ENCODE results near the gene CACNB2.

Gene CACNB2

GRCh38 chr10:18233775-18234174, 93.6 kb downstream of the CACNB2 start:
- DNase-seq, result no peak

GRCh38 chr10:18235477-18235876, 95.3 kb downstream of the CACNB2 start:
- no peak for DNase-seq

DNA sequence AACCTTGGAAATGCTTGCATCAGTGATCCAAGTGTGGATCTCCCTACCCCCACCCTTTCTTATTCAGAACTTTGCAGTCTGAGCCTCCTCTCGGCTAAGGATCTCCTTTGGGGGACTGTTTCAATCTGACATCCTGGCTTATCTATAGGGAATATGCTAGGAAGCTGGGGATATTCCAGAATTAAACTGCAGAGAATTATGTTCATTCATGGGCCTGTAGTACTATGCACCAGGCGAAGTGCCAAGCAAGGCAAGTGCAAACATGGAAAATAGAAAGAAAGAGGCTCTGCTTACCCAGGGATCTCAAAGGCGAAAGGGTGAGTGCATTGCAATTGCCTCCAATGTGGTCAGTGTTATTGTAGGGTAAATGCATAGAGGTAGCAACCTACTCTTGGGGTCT, 96.5 kb downstream of the CACNB2 start:
- no peak for DNase-seq

DNA sequence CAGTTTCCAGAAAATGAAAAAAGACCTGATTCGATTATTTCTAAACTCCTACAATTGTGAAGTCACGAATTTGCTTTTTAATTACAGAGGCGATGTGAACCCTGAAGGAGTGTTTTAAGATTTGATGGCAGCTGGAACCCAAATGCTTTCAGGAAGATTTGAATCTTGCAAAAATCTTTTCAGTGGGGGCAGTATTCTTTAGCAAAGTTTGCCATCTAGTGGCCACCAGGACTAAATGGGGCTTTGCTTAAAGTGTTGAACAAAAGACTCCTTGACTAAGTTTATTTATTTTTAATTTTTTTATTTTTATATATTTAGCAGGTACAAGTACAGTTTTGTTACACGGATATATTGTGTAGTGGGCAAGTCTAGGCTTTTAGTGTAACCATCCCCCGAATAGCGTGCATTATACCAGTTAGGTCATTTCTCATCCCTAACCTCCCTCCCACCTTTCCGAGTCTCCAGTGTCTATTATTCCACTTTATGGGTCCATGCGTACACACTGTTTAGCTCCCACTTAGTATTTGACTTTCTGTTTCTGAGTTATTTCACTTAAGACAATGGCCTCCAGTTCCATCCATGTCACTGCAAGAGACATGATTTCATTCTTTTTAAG, 98.8 kb downstream of the CACNB2 start:
- no peak for DNase-seq

DNA sequence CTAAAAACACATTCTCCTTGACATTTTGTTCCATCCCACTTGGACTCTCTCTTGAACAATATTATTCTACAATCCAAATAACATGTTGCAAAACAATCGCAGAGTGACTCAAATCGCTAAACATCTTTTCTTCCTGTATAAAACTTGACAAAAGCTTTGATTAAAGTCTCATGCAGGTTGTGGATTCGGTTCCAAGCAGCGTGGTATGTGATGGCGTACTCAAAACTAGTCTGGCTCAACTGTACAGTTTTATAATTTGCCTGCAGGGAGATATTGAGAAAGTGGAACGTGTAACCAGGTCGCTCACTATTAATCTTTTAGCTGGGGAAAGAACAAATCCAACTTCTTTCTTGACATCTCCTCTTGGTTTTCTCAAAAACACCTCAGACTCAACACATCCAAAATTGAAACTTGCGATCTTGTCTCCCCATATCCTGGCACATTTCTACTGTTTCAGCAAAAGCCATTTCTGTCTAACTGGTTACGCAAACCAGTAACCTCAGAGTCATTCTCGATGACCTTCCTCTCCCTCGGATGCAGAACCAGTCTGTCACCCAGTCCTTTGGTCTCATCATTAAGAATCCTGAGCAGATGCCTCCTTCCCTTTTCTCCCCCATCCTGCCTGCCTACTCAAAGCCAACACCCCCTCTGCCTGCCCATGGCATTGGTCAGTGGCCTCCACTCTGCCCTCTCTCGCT, 100.1 kb downstream of the CACNB2 start:
- no peak for DNase-seq

DNA sequence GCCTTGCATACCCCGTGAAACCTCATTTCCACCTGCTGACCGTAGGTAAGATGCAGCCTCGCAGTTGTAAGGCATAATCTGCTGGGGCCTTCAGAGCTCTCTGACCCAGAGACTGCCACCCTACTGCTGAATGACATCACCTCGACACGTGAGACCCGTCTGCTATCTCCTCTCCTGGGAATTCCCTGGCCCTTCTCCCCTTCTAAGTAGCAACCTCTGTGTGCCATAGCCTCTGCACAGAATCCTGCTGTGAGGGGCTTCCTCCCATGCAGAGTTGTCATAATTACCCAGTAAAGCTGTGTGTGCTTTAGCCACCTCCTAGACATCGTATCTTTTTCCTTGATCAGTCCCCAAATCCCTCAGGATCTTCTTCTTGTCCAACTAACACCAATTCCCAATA, 106.7 kb downstream of the CACNB2 start:
- DNase-seq, result no peak

GRCh38 chr10:18252086-18252485, 111.9 kb downstream of the CACNB2 start:
- no peak for DNase-seq

DNA sequence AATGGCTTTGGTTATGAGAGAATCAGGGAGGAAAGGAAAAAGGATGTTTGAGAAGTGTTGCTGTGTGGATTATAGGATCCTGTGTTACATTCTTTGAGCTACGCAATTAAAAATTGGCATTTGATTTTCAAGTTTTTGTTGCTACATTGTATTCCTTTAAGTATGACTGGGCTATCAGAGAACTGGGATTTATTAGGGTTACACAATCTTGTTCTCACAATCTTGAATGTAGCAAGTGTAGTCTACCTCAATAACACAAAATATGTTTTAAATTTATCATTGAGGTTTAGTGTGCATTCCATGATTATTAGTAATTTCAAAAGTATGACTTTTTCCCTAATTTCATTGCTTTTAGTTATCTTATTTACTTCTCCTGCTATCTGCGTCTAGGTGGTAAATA, 113.9 kb downstream of the CACNB2 start:
- no peak for DNase-seq

- no peak for DNase-seq
Observed at GRCh38 chr10:18254692-18255091, 114.5 kb downstream of the CACNB2 start.

DNA sequence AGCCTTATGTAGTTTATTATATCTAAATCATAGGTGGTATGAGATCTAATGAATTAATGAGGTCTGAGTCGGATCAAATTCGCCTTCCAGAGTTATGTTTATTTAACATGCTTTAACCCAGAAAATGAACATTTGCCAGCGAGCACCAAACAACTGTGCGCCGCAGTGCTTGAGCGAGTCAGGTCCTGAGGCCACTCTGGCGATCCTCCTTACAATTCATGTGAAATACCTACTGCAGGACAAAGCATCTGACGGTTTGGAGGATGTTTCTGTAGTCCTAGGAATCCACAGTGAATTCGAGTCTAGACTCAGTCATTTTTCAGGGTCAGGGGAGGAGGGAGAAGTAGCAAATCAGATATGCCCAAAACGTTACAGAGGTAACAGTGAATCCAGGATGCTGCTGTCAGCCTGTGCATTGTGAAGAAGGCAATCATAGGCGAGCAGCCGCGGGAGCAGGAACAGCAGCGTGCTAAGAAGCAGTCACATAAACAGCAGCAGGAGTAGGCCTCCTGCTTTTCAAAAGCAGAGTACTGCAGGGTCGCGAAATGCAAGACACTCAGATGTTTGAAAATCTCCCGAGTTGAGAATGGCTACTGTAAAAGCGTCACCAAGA, 120.2 kb downstream of the CACNB2 start:
- DNase-seq, result no peak

- no peak for DNase-seq
Observed at GRCh38 chr10:18261063-18261610, 120.9 kb downstream of the CACNB2 start.

DNA sequence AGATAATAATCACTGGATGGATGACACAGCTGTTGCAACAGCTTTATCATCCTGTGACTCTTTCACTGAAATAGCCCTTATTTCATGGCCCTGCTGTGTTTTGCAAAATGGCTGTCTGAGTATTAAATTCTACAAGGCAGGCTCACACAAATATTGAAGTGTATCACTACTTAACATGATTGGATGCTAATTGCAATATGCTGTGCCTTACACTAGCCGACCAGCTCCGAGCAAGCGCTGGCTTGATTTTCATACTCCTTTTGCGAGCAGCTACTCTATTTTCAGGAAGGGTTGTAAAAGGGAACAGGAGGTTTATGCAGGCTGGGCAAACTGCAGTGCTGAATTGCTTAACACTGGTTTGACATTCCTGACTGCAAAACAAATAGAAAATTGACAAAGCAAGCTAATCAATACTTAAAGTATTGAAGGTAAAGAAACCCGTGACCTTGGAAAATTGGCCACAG, 121.6 kb downstream of the CACNB2 start:
- no peak for DNase-seq

DNA sequence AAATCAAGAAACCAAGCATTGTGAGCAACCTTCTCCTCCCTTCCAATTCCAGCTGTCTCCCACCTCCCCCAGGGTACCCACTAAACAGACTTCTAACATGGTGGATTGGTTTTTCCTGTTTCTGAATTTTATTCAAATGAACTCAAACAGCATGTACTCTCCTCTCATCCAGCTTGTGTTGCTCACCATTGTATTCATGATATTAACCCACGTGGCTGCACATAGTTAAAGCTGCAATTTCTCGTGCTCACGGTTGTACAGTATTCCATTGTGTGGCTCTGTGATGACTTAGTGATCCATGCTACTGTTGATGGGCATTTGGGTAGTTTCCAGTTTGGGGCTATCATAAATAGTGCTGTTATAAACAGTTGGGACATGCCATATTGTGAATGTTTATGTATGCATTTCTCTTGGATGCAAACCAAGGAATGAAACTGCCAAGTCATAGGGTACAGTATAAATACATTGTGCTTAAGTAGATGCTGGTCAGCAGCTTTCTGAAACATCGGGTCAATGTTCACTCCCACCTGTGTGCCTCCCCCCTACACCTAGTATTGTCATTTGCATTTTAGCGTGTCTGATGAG, 124.3 kb downstream of the CACNB2 start:
- no peak for DNase-seq

- DNase-seq, result no peak
Observed at GRCh38 chr10:18268005-18268404, 127.8 kb downstream of the CACNB2 start.

- DNase-seq, result no peak
Observed at GRCh38 chr10:18271491-18271890, 131.3 kb downstream of the CACNB2 start.

- no peak for DNase-seq
Observed at GRCh38 chr10:18273039-18273438, 132.8 kb downstream of the CACNB2 start.

GRCh38 chr10:18278181-18278580, 138.0 kb downstream of the CACNB2 start:
- DNase-seq, result no peak

GRCh38 chr10:18279173-18279572, 138.9 kb downstream of the CACNB2 start:
- DNase-seq, result no peak

GRCh38 chr10:18282094-18282493, 141.9 kb downstream of the CACNB2 start:
- no peak for DNase-seq

DNA sequence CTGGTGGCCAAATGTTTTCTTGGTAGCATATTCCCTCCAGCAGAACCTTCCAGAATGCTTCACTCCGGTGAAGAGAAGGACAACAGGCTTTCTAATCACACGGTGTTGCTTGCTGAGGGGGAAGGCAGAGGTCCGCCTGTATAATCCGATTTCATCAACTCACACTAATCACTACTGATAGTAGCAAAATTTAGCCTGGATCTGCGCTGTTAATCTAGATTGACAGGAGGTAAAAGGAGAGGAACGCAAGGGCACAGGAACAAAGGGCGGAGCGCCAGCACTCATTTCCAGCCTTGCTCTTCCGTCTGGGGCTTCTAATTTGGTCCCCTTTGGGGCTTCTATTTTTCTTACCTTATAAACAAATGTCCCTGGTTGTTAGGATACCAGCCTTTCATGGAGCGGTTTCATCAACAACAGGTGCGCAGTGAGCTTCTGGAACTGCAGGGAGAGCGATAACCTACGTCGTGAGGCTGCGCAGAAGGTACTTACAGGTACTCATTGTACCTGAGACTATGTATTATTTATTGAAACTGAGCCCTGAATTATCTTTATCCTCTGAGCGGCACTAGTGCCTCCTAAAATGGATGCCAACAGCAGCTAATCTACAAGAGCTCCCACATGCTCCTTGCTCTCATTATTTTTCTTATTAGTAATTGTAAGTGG, 150.6 kb downstream of the CACNB2 start:
- DNase-seq, result no peak

GRCh38 chr10:18293536-18294510, 153.6 kb downstream of the CACNB2 start:
- DNase-seq, result no peak

DNA sequence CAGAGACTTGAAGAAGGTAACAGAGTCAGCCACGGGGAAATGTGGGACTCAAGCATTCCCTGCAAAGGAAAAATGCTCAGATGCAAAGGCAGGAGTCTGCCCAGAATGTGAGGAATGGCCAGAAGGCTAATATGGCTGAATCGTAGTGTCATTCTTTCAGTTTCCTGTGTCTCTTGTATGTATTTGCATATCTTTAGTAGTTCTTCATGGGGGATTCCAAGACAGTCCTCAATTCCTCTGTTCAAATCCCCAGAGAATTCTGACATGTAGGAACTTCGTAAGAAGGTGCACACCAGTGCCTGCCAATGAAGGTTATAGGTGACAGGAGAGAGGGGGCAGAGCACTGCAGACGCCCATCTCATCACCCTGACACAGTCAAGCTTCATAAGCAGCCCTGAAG, 154.4 kb downstream of the CACNB2 start:
- no peak for DNase-seq
